SK-N-SH (cell line): ENCODE results near the gene JAKMIP1. TPM values are rescaled to one million over a fixed set of nuclear protein-coding genes. Genes with fewer than 3 reads are reported as not detected.

Experiments
- CTCF ChIA-PET: fragments of 300-600, 350-600 bp; formaldehyde crosslinking; extraction: SDS; loops from one replicate; lab custom pipeline; 2021; lab: Yijun Ruan, JAX
- POLR2A ChIA-PET: fragments of 350-600 bp; sonication (Branson Sonifier 250); formaldehyde crosslinking; extraction: SDS; loops from one replicate; lab custom pipeline; 2020; ENCODE audit warnings: antibody characterized with exemption, inconsistent platforms; lab: Yijun Ruan, JAX
- DNase-seq: peaks from one replicate; pipeline ENCODE4 v3.0.0; 2012
- H2AFZ ChIP-seq: fragments of 200-600 bp; sonication (generic); 2 replicates; pipeline ENCODE4 v1.8.1; 2016; ENCODE audit warnings: antibody characterized with exemption, mild to moderate bottlenecking, low read depth
- H3F3A ChIP-seq: fragments of 200-600 bp; sonication (generic); replicated peaks from 2 replicates; pipeline ENCODE3; 2016; ENCODE audit warnings: antibody characterized with exemption, mild to moderate bottlenecking; ENCODE audit not compliant: insufficient read depth
- H3K27ac ChIP-seq, 2 experiments: fragments of 200-500 bp in 1 of 2; fragments of 200-600 bp in 1 of 2; sonication (Bioruptor generic) in 1 of 2; sonication (generic), shearing (Covaris generic) in 1 of 2; 2 replicates each; pipeline versions ENCODE4 v1.5.1 to v1.6.1; 2014 to 2016; ENCODE audit warnings: low read depth in 2 of 2, inconsistent platforms in 1 of 2, low read length in 1 of 2, mild to moderate bottlenecking in 1 of 2, mixed read lengths in 1 of 2
- H3K27me3 ChIP-seq: fragments of 200-600 bp; sonication (generic), shearing (Covaris generic); 2 replicates; pipeline ENCODE4 v1.6.1; 2016; ENCODE audit warnings: mixed run types; ENCODE audit not compliant: insufficient read depth
- H3K36me3 ChIP-seq, 2 experiments: fragments of 200-500 bp in 1 of 2; fragments of 200-600 bp in 1 of 2; sonication (Bioruptor generic) in 1 of 2; sonication (generic) in 1 of 2; replicated peaks in 1 of 2; 2 replicates each; pipeline versions ENCODE3 to v1.5.1; 2014 to 2016; ENCODE audit warnings: low read length in 1 of 2, mild to moderate bottlenecking in 1 of 2; ENCODE audit not compliant: insufficient read depth in 2 of 2, control insufficient read depth in 1 of 2
- H3K4me1 ChIP-seq, 2 experiments: fragments of 200-500 bp in 1 of 2; fragments of 200-600 bp in 1 of 2; sonication (Bioruptor generic) in 1 of 2; sonication (generic), shearing (Covaris generic) in 1 of 2; 2 replicates each; pipeline versions ENCODE4 v1.5.1 to v1.6.1; 2014 to 2016; ENCODE audit warnings: low read depth in 1 of 2, low read length in 1 of 2, mixed run types in 1 of 2; ENCODE audit not compliant: insufficient read depth in 2 of 2, control insufficient read depth in 1 of 2
- H3K4me2 ChIP-seq: fragments of 200-600 bp; sonication (generic), shearing (Covaris generic); 2 replicates; pipeline ENCODE4 v1.6.1; 2017; ENCODE audit warnings: mixed run types
- H3K4me3 ChIP-seq, 2 experiments: fragments of 200-500 bp in 1 of 2; fragments of 200-600 bp in 1 of 2; sonication (Bioruptor generic) in 1 of 2; sonication (generic), shearing (Covaris generic) in 1 of 2; 2 replicates each; pipeline versions ENCODE4 v1.5.1 to v1.8.1; 2014 to 2016; ENCODE audit warnings: low read depth in 2 of 2, inconsistent platforms in 1 of 2, low read length in 1 of 2, mild to moderate bottlenecking in 1 of 2, mixed read lengths in 1 of 2, moderate library complexity in 1 of 2
- H3K79me2 ChIP-seq: fragments of 200-600 bp; sonication (generic); 2 replicates; pipeline ENCODE4 v1.8.1; 2017; ENCODE audit warnings: mild to moderate bottlenecking; ENCODE audit not compliant: insufficient read depth
- H3K9ac ChIP-seq: fragments of 200-600 bp; sonication (generic); 2 replicates; pipeline ENCODE4 v1.6.1; 2017; ENCODE audit warnings: mixed run types
- H3K9me2 ChIP-seq: fragments of 200-600 bp; sonication (generic); 2 replicates; pipeline ENCODE4 v1.6.1; 2017; ENCODE audit warnings: mixed run types
- H3K9me3 ChIP-seq: fragments of 200-600 bp; sonication (generic); 2 replicates; pipeline ENCODE4 v1.6.1; 2017; ENCODE audit warnings: mixed run types, mild to moderate bottlenecking, moderate library complexity
- H4K20me1 ChIP-seq: fragments of 200-600 bp; sonication (generic); 2 replicates; pipeline ENCODE4 v1.6.1; 2017; ENCODE audit warnings: mild to moderate bottlenecking, mixed run types; ENCODE audit not compliant: insufficient read depth
- ELF1 ChIP-seq: IDR thresholded peaks from 2 replicates; pipeline ENCODE4 v1.4.0; 2012
- EP300 ChIP-seq, 2 experiments: IDR thresholded peaks; 2 replicates each; pipeline versions ENCODE4 v1.4.0 to v1.6.1; 2012; ENCODE audit warnings: borderline replicate concordance in 1 of 2, low read depth in 1 of 2, low read length in 1 of 2
- FOSL2 ChIP-seq: IDR thresholded peaks from 2 replicates; pipeline ENCODE4 v1.4.0; 2012; ENCODE audit warnings: low read depth, mild to moderate bottlenecking, moderate library complexity, borderline replicate concordance
- FOXJ3 ChIP-seq: sonication (generic); formaldehyde crosslinking; IDR thresholded peaks from 2 replicates; pipeline ENCODE4 v1.5.1; 2020; ENCODE audit warnings: mild to moderate bottlenecking, missing genetic modification reagents
- FOXM1 ChIP-seq: IDR thresholded peaks from 2 replicates; pipeline ENCODE4 v1.4.0; 2012; ENCODE audit warnings: low read depth, mild to moderate bottlenecking
- GABPA ChIP-seq: IDR thresholded peaks from 2 replicates; pipeline ENCODE4 v1.4.0; 2012; ENCODE audit warnings: low read depth, mild to moderate bottlenecking
- JUND ChIP-seq: IDR thresholded peaks from 2 replicates; pipeline ENCODE4 v1.4.0; 2012
- NFIC ChIP-seq: IDR thresholded peaks from 2 replicates; pipeline ENCODE4 v1.4.0; 2012; ENCODE audit warnings: borderline replicate concordance
- PBX3 ChIP-seq: IDR thresholded peaks from 2 replicates; pipeline ENCODE4; 2012
- RAD21 ChIP-seq: IDR thresholded peaks from 2 replicates; pipeline ENCODE4 v1.6.1; 2012; ENCODE audit warnings: mild to moderate bottlenecking, low read length
- REST ChIP-seq: IDR thresholded peaks from 2 replicates; pipeline ENCODE4 v1.6.1; 2012; ENCODE audit warnings: mild to moderate bottlenecking, low read depth, low read length, moderate library complexity
- RFX5 ChIP-seq: IDR thresholded peaks from 2 replicates; pipeline ENCODE4 v1.6.1; 2012; ENCODE audit warnings: mild to moderate bottlenecking, improper control_type of control experiment, low read length
- SMC3 ChIP-seq: IDR thresholded peaks from 2 replicates; pipeline ENCODE4 v1.6.1; 2012; ENCODE audit warnings: low read depth, low read length, improper control_type of control experiment
- USF1 ChIP-seq: IDR thresholded peaks from 2 replicates; pipeline ENCODE4 v1.4.0; 2012; ENCODE audit warnings: low read depth, borderline replicate concordance
- WGBS: methylation state at CpG from one replicate; pipeline ENCODE4 v1.1.6; 2017; ENCODE audit warnings: low lambda C conversion rate; 5-methylcytosine and 5-hydroxymethylcytosine counted together
- polyA plus RNA-seq, 3 experiments: library from polyadenylated mRNA; depleted of rRNA; stranded (reverse); fragments of >200 nt; gene quantifications; 2 replicates each; pipeline ENCODE4 v1.2.3, GENCODE V29; 2012
- TF ChIP-seq, protein P1 (sequence below): fragments of 150-350 bp; IDR thresholded peaks from 2 replicates; pipeline ENCODE4 v1.6.1; 2016; ENCODE audit warnings: mild to moderate bottlenecking, low read depth, low read length
- TF ChIP-seq, protein P2 (sequence below): IDR thresholded peaks from 2 replicates; pipeline ENCODE4 v1.4.0; 2012; ENCODE audit warnings: low read depth, borderline replicate concordance

The JAKMIP1 gene
- polyA plus RNA-seq, 1 of the 3 experiments (the other 2 are of a cell fraction), result 0.54 TPM

DNA sequence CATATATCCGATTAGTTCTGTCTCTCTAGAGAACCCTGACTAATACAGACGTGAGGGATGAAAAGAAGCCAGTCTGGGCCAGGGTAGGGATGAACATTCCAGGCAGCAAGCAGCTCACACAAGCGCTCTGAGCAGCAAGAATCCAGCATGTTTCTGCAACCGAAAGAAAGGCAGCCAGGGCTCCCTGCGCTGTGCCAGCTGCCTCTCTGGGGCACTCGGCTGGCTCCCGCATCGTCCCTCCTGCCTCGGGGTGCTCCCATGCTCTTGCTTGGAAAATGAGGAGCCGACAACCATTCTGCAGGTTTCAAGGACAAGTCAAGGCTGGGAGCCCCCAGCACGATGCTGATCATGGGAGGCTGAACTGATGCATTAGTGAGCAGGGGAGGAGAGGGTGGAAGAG, 7.0 kb downstream of the JAKMIP1 start:
- DNase-seq, result no peak
- no peaks in the 10 kb centered on the region for H3K9me2 ChIP-seq
- H3K4me1 ChIP-seq, result peaks cover 0 to 66% of the 10 kb centered on the region in 2 experiments; a peak in 2 of 4 replicates
- ChIA-PET POLR2A (no interaction called here), CTCF (interaction anchor here (1.0 to 2.7 kb wide), 2 partner anchors 20 to 195 kb away, joined by 3 to 11 read pairs; no protein-coding TSS in a partner anchor)
- no peak for TF ChIP-seq ELF1
- TF ChIP-seq RAD21, result no peak
- no peak for TF ChIP-seq PBX3
- TF ChIP-seq JUND, result no peak
- TF ChIP-seq REST, result no peak
- no peak for TF ChIP-seq USF1
- no peak for TF ChIP-seq SMC3
- no peak for TF ChIP-seq RFX5
- TF ChIP-seq FOXJ3 (CRISPR knock-in tag), result no peak
- no peak for TF ChIP-seq NFIC
- WGBS, result 46% methylated on average over 6 of the region's 11 CpGs
- no peak overlapping the region; a peak in 1 of 4 replicates for H3K27ac ChIP-seq
- H3K36me3 ChIP-seq, result no peaks in the 10 kb centered on the region
- no peaks in the 10 kb centered on the region for H3K27me3 ChIP-seq
- no peaks in the 10 kb centered on the region for H3K79me2 ChIP-seq
- no peaks in the 10 kb centered on the region for H4K20me1 ChIP-seq
- H3K4me3 ChIP-seq, result no peak overlapping the region
- no peak overlapping the region for H2AFZ ChIP-seq
- no peak overlapping the region for H3K4me2 ChIP-seq
- H3K9me3 ChIP-seq, result no peaks in the 10 kb centered on the region
- H3K9ac ChIP-seq, result no peak overlapping the region
- H3F3A ChIP-seq, result no peaks in the 10 kb centered on the region

GRCh38 chr4:6192245-6192644, 8.1 kb downstream of the JAKMIP1 start:
- no peak overlapping the region for H2AFZ ChIP-seq
- POLR2A ChIA-PET, result no interaction called here
- H3K9me3 ChIP-seq, result no peaks in the 10 kb centered on the region
- 68% methylated on average over 9 of the region's 9 CpGs for WGBS
- H3K27me3 ChIP-seq, result no peaks in the 10 kb centered on the region
- H3K4me2 ChIP-seq, result no peak overlapping the region
- no peaks in the 10 kb centered on the region for H3F3A ChIP-seq
- TF ChIP-seq GABPA (no peak), FOSL2 (no peak), FOXJ3 (CRISPR knock-in tag) (no peak), FOXM1 (no peak), ELF1 (no peak), EP300 (IDR thresholded peaks at IDR 0.05; ENCODE audit: borderline replicate concordance in 1 of 2, low read depth in 1 of 2, low read length in 1 of 2) (no peak)
- TF ChIP-seq, protein P1, sequence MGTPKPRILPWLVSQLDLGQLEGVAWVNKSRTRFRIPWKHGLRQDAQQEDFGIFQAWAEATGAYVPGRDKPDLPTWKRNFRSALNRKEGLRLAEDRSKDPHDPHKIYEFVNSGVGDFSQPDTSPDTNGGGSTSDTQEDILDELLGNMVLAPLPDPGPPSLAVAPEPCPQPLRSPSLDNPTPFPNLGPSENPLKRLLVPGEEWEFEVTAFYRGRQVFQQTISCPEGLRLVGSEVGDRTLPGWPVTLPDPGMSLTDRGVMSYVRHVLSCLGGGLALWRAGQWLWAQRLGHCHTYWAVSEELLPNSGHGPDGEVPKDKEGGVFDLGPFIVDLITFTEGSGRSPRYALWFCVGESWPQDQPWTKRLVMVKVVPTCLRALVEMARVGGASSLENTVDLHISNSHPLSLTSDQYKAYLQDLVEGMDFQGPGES, result no peak
- TF ChIP-seq, protein P2, sequence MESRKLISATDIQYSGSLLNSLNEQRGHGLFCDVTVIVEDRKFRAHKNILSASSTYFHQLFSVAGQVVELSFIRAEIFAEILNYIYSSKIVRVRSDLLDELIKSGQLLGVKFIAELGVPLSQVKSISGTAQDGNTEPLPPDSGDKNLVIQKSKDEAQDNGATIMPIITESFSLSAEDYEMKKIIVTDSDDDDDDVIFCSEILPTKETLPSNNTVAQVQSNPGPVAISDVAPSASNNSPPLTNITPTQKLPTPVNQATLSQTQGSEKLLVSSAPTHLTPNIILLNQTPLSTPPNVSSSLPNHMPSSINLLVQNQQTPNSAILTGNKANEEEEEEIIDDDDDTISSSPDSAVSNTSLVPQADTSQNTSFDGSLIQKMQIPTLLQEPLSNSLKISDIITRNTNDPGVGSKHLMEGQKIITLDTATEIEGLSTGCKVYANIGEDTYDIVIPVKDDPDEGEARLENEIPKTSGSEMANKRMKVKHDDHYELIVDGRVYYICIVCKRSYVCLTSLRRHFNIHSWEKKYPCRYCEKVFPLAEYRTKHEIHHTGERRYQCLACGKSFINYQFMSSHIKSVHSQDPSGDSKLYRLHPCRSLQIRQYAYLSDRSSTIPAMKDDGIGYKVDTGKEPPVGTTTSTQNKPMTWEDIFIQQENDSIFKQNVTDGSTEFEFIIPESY, result no peak
- H3K4me3 ChIP-seq, result no peak overlapping the region
- DNase-seq, result no peak
- no peaks in the 10 kb centered on the region for H4K20me1 ChIP-seq
- no peak overlapping the region for H3K9ac ChIP-seq
- CTCF ChIA-PET, result interaction anchor here (0.8 to 1.6 kb wide), 3 partner anchors 14 to 135 kb away, joined by 3 to 7 read pairs (median 3); no protein-coding TSS in a partner anchor
- H3K36me3 ChIP-seq, result no peaks in the 10 kb centered on the region
- peaks cover 0 to 59% of the 10 kb centered on the region in 2 experiments; a peak in 2 of 4 replicates for H3K4me1 ChIP-seq
- H3K79me2 ChIP-seq, result no peaks in the 10 kb centered on the region
- peak overlapping the region in 1 of 2 experiments; percentile 1; a peak in 1 of 4 replicates for H3K27ac ChIP-seq
- H3K9me2 ChIP-seq, result no peaks in the 10 kb centered on the region
